ENCODE measurements around the gene PLEKHJ1.
"Not testable (repeated sequence)": the region's sequence is repeated elsewhere in the genome, so short reads cannot be mapped to it uniquely, and the experiment has no call there.

Gene PLEKHJ1, protein sequence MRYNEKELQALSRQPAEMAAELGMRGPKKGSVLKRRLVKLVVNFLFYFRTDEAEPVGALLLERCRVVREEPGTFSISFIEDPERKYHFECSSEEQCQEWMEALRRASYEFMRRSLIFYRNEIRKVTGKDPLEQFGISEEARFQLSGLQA

DNA sequence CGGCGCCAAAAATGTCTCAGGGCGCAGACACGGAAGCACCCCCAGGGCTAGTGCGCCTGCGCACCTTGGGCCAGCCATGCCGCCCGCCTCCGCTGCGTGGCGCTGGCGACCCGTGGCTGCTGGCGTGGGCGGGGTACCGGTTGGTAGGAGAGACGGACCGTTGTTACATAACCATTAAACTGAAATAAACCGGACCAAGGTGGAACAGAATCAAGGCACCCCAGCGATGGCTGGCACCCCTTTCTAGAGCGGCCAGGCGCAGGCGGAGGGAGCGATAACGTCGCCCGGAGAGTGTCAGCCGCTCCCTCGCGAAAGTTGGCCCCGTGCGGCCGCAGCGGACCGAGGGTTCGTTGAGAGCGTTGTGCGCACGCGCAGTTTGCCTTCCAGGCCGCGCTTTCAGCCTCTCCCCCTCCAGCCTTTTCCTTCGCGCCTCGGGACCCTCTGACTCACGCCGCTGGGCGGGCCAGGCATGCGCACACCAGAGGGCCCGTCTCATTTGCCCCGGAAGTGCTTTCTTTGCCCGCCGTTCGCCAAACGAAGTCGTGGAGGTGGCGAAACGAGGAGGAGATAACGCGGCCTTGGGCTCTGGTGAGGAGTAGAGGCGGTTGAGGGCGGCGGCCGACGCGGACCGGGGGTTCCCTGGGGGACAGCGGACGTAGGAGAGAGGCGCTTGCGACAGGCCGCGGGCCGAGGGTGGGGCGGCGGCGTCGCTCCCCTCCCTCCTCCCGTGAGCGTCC lies at the start of gene PLEKHJ1, which contains the start of gene SF3A2:
Gene PLEKHJ1 (minus strand): TSS at position 16 of the 737 bp plus-strand sequence. CDS start 81 bp downstream, outside the sequence.
Gene SF3A2 (plus strand): TSS at position 511 of the 737 bp plus-strand sequence. CDS start 6,595 bp downstream, outside the sequence.
- peak within 1 kb of the TSS; percentile 71 for H3K9ac ChIP-seq (ENCODE audit: low read length)
- H3K4me1 ChIP-seq (ENCODE audit: control insufficient read depth, insufficient read depth, low read length): peaks cover 61% of the 10 kb centered on the region
- H3K9me3 ChIP-seq (ENCODE audit: control insufficient read depth, low read length): no peaks in the 10 kb centered on the region
- H3K4me3 ChIP-seq (ENCODE audit: low read length): peak within 1 kb of the TSS; percentile 43
- H3K36me3 ChIP-seq (ENCODE audit: control insufficient read depth, insufficient read depth, low read length): no peaks in the 10 kb centered on the region
- no peaks in the 10 kb centered on the region for H3K27me3 ChIP-seq (ENCODE audit: control insufficient read depth, insufficient read depth, low read length)

DNA sequence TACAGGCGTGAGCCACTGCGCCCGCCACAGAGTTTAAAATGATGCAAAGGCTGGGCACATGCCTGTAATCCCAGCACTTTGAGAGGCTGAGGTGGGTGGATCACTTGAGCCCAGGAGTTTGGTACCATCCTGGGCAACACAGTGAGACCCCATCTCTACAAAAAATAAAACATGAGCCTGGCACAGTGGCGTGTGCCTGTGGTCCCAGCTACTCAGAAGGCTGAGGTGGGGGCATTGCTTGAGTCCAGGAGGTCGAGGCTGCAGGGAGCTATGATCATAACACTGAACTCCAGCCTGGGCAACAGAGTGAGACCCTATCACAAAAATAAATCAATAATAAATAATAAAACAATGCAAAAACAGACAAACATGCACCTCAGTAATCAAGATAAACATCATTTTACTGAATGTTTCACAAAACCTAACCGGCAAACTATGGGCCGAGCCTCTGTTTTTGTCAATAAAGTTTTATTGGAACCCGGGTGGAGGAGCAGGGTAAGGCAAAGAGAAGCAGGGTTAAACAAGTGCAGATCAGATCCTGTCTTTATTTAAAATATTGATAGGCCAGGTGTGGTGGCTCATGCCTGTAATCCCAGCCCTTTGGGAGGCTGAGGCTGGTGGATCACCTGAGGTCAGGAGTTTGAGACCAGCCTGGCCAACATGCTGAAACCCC lies 47.8 kb upstream of the PLEKHJ1 start:
- Histone ChIP-seq H3K4me3 (ENCODE audit: low read length) (no peak overlapping the region), H3K4me1 (ENCODE audit: control insufficient read depth, insufficient read depth, low read length) (no peaks in the 10 kb centered on the region), H3K9me3 (ENCODE audit: control insufficient read depth, low read length) (no peaks in the 10 kb centered on the region), H3K27me3 (ENCODE audit: control insufficient read depth, insufficient read depth, low read length) (peaks cover 44% of the 10 kb centered on the region), H3K36me3 (ENCODE audit: control insufficient read depth, insufficient read depth, low read length) (no peaks in the 10 kb centered on the region), H3K9ac (ENCODE audit: low read length) (no peak overlapping the region)

DNA sequence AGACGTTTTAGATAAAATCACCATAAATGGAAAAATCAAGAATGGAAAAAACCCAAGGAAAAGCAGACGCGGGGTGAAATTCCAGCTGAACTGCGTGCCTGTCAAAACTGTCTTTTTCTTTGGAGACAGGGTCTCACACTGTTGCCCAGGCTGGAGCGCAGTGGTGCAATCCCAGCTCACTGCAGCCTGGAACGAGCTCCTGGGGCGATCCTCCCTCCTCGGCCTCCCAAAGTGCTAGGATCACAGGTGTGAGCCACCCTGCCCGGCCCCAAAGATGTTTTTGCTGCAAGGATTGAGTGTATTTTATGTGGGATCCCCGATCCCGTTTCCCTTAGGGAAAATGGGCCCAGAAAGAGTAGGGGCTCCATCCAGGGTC lies 46.7 kb upstream of the PLEKHJ1 start:
- Histone ChIP-seq H3K4me3 (ENCODE audit: low read length) (no peak overlapping the region), H3K9ac (ENCODE audit: low read length) (no peak overlapping the region), H3K9me3 (ENCODE audit: control insufficient read depth, low read length) (no peaks in the 10 kb centered on the region), H3K4me1 (ENCODE audit: control insufficient read depth, insufficient read depth, low read length) (peaks cover 5% of the 10 kb centered on the region), H3K27me3 (ENCODE audit: control insufficient read depth, insufficient read depth, low read length) (peaks cover 33% of the 10 kb centered on the region), H3K36me3 (ENCODE audit: control insufficient read depth, insufficient read depth, low read length) (no peaks in the 10 kb centered on the region)

DNA sequence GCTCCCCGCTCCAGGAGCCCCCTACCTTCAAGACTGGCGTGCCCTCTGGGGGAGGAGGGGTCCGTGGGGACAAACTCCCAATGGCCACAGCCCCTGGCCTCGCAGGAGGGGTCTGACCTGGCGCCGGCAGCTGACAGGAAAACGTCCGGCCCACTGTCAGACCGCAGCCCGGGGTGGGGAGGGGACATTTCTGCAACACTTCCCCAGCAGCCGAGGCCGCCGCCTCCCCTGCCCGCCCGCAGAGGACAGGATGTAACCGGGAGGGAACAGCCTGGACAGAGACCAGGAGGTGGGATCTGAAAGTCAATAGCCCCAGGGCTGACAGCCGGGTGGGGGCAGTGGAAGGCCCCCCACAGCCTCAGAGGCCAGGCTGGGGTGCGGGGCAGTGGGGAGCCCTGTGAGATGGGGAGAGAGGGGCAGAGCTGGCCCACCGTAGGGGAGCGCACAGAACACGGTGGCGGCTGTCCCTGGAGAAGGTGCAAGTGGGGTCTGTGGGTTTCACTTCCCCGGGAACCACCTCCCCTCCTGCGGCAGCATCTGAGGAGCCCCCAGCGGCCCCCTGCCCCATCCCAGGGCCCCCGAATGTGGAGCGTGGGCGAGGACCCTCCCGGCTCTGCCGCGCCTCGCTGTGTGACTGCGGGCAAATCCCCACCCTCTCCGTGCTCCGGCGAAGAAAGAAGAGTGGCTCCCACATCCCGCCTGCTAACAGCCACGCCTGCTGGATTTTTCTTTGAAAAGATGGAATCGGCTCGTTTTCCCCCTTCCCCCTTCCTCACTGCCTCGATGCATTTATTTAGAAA lies 46.1 kb upstream of the PLEKHJ1 start, which contains the start of gene PEAK3:
Gene PEAK3 (minus strand): TSS at position 114 of the 800 bp plus-strand sequence. CDS start 1,244 bp downstream, outside the sequence.
- Histone ChIP-seq H3K4me1 (ENCODE audit: control insufficient read depth, insufficient read depth, low read length) (peaks cover 5% of the 10 kb centered on the region), H3K9ac (ENCODE audit: low read length) (peak within 1 kb of the TSS; percentile 38)

DNA sequence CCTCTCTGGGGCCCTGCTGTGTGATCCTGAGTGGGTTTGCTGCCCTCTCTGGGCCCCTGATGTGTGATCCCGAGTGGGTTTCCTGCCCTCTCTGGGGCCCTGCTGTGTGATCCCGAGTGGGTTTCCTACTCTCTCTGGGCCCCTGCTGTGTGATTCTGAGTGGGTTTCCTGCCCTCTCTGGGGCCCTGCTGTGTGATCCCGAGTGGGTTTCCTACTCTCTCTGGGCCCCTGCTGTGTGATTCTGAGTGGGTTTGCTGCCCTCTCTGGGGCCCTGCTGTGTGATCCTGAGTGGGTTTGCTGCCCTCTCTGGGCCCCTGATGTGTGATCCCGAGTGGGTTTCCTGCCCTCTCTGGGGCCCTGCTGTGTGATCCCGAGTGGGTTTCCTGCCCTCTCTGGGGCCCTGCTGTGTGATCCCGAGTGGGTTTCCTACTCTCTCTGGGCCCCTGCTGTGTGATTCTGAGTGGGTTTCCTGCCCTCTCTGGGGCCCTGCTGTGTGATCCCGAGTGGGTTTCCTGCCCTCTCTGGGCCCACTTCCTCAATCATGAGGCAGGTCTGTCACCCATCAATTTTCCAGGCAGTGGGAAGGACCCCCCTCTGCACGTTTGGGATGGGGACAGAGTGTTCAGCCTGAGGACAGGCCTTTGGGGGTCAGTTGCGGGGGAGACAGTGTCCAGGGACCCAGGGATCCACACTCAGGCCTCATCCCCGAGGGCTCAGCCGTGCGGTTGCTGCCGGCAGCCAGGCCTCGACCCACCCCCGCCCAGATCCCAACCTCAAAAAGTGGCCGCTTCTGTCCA lies 45.3 kb upstream of the PLEKHJ1 start:
- H3K9ac ChIP-seq (ENCODE audit: low read length): peak overlapping the region; percentile 38
- H3K4me3 ChIP-seq (ENCODE audit: low read length); H3K36me3 ChIP-seq (ENCODE audit: control insufficient read depth, insufficient read depth, low read length); H3K4me1 ChIP-seq (ENCODE audit: control insufficient read depth, insufficient read depth, low read length); H3K9me3 ChIP-seq (ENCODE audit: control insufficient read depth, low read length): not testable (repeated sequence)
- H3K27me3 ChIP-seq (ENCODE audit: control insufficient read depth, insufficient read depth, low read length): peaks cover 23% of the 10 kb centered on the region

More for the DNA sequence above, 46.1 kb upstream of the PLEKHJ1 start, which contains the start of gene PEAK3:
- Histone ChIP-seq H3K4me3 (ENCODE audit: low read length) (no peak within 1 kb of the TSS), H3K27me3 (ENCODE audit: control insufficient read depth, insufficient read depth, low read length) (peaks cover 28% of the 10 kb centered on the region), H3K36me3 (ENCODE audit: control insufficient read depth, insufficient read depth, low read length) (no peaks in the 10 kb centered on the region), H3K9me3 (ENCODE audit: control insufficient read depth, low read length) (no peaks in the 10 kb centered on the region)

DNA sequence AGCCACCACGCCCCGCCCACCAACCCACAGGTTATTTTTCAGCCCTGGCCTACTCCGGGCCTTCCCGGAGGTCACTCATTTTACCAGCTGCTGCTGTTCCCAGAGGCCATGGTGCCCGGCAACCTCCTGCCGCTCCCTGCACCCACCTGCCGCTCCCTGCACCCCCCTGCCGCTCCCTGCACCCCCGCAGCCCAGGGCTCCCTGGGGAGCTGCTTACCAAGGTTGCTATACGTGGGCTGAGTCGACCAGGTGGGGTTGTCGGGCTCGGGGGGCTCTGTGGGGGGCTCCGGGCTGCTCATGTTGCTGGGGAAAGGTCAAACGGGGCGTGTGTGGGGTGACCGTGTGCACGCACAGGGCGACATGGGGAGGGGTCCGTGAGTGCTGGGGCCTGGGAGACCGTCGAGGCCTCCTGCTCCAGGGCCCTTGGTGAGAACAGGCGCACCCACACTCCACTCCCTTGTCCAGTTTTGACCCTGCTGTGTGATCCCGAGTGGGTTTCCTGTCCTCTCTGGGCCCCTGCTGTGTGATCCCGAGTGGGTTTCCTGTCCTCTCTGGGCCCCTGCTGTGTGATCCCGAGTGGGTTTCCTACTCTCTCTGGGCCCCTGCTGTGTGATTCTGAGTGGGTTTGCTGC lies 44.6 kb upstream of the PLEKHJ1 start:
- Histone ChIP-seq H3K9ac (ENCODE audit: low read length) (no peak overlapping the region), H3K4me3 (ENCODE audit: low read length) (no peak overlapping the region), H3K36me3 (ENCODE audit: control insufficient read depth, insufficient read depth, low read length) (no peaks in the 10 kb centered on the region), H3K9me3 (ENCODE audit: control insufficient read depth, low read length) (no peaks in the 10 kb centered on the region), H3K27me3 (ENCODE audit: control insufficient read depth, insufficient read depth, low read length) (peaks cover 18% of the 10 kb centered on the region), H3K4me1 (ENCODE audit: control insufficient read depth, insufficient read depth, low read length) (peaks cover 15% of the 10 kb centered on the region)

DNA sequence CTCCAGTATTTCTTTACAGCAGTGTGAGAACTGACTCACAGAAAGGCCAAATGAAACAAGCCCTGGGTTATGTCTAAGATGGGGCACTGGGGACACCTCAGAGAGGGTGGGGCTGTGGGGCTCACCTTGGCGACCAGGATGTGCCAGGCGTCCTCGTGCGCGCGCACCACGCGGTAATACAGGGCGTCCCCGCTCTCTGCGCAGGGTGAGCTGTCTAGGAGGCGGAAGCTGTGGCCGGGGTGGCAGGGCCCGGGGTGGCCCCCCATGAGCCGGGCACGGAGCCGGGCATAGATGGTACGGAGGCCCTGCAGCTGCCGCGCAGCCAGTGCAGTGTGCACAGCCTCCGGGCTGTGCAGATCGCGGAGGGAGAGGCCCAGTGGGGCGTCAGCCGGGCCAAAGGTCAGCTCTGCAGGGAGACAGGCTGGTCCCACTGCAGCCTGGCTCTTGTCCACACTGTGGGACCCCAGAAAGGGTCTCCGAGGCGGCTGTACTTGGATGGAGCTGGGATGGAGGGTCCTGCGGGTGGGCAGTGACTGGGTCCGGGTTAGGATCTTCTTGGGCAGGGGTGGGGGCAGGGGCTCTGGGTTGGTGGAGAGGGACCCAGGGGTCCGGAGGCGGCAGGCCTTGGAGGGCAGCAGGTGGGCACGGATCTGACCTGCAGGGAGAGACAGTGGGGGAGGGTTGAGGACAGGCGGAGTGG lies 42.5 kb upstream of the PLEKHJ1 start:
- peaks cover 14% of the 10 kb centered on the region for H3K27me3 ChIP-seq (ENCODE audit: control insufficient read depth, insufficient read depth, low read length)
- H3K4me1 ChIP-seq (ENCODE audit: control insufficient read depth, insufficient read depth, low read length): peaks cover 33% of the 10 kb centered on the region
- no peak overlapping the region for H3K9ac ChIP-seq (ENCODE audit: low read length)
- H3K36me3 ChIP-seq (ENCODE audit: control insufficient read depth, insufficient read depth, low read length): no peaks in the 10 kb centered on the region
- H3K9me3 ChIP-seq (ENCODE audit: control insufficient read depth, low read length): no peaks in the 10 kb centered on the region
- no peak overlapping the region for H3K4me3 ChIP-seq (ENCODE audit: low read length)

DNA sequence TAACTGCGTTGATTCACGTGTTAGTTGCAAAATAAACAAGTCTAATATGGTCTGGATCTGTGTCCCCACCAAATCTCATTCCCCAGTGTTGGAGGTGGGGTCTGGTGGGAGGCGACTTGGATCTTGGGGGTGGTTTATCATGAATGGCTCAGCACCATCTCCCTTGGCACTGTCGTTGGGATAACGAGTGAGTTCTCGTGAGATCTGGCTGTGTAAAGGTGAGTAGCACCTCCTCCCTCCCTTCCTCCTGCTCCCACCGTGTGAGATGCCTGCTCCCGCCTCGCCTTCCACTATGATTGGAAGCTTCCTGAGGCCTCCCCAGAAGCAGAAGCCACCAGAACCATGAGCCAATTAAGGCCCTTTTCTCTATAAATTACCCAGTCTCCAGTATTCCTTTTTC lies 41.0 kb upstream of the PLEKHJ1 start:
- Histone ChIP-seq H3K36me3 (ENCODE audit: control insufficient read depth, insufficient read depth, low read length) (no peaks in the 10 kb centered on the region), H3K9me3 (ENCODE audit: control insufficient read depth, low read length) (no peaks in the 10 kb centered on the region), H3K4me1 (ENCODE audit: control insufficient read depth, insufficient read depth, low read length) (peaks cover 43% of the 10 kb centered on the region), H3K9ac (ENCODE audit: low read length) (no peak overlapping the region), H3K27me3 (ENCODE audit: control insufficient read depth, insufficient read depth, low read length) (peaks cover 6% of the 10 kb centered on the region), H3K4me3 (ENCODE audit: low read length) (no peak overlapping the region)

DNA sequence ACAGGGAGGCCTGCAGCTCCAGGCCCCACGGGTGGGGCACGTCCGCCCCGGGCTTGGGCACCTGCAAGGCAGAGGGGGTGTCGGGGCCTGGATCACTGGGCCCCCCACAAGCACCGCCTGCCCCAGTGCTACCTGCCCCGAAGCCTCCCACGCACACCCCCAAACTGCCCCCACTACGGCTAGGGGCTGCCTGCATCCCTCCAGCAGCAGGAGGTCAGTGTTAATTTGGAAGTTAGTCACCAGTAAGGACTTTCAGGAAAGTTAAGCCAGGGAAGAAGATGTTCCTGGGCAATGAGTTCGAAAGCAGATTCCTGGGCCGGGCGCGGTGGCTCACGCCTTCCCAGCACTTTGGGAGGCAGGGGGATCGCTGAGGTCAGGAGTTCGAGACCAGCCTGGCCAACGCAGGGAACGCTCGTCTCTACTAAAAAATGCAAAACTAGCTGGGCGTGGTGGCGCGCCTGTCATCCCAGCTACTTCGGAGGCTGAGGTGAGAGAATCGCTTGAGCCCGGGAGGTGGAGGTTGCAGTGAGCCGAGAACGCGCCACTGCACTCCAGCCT lies 40.4 kb upstream of the PLEKHJ1 start:
- Histone ChIP-seq H3K36me3 (ENCODE audit: control insufficient read depth, insufficient read depth, low read length) (no peaks in the 10 kb centered on the region), H3K9ac (ENCODE audit: low read length) (no peak overlapping the region), H3K27me3 (ENCODE audit: control insufficient read depth, insufficient read depth, low read length) (peaks cover under 1% of the 10 kb centered on the region), H3K4me1 (ENCODE audit: control insufficient read depth, insufficient read depth, low read length) (peaks cover 49% of the 10 kb centered on the region), H3K9me3 (ENCODE audit: control insufficient read depth, low read length) (no peaks in the 10 kb centered on the region), H3K4me3 (ENCODE audit: low read length) (no peak overlapping the region)

All from mucosa of stomach (tissue), 1 donor.